HG02623 (cell line): Measurements from ENCODE around the gene AP1M2.
"Not testable (repeated sequence)": the region's sequence is repeated elsewhere in the genome, so short reads cannot be mapped to it uniquely, and the experiment has no call there.

Source experiments
- ATAC-seq: cut with Tn5 transposase; IDR thresholded peaks from one replicate; pipeline ENCODE4 v1.9.1; 2021; ENCODE audit warnings: moderate library complexity; ENCODE audit not compliant: unreplicated experiment

AP1M2 gene

DNA sequence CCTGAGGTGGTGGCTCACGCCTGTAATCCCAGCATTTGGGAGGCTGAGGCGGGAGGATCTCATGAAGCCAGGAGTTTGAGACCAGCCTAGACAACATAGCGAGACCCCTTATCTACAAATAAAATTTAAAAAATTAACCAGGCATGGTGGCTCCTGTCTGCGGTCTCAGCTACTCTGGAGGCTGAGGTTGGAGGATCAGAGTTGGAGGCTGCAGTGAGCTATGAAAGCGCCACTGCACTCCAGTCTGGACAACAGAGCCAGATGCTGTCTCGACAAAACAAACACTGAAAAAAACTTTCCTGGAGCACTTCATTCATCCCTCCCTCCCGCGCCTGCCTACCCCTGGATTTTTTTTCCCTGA, 44.1 kb downstream of the AP1M2 start:
- ATAC-seq, result no peak

DNA sequence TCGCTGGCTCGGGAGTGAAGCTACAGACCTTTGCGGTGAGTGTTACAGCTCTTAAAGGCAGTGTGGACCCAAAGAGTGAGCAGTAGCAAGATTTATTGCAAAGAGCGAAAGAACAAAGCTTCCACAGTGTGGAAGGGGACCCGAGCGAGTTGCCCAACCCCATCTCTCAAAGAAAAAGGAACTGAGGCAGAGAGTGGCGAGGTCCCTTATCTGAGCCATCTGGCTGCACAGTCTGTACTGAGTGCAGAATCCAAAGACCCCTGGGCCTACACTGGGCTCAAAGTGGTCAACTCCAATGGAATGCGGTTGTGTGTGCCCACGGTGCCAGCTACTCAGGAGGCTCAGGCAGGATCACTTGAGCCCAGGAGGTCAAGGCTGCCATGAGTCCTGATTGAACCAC, 48.1 kb downstream of the AP1M2 start:
- ATAC-seq, result not testable (repeated sequence)

DNA sequence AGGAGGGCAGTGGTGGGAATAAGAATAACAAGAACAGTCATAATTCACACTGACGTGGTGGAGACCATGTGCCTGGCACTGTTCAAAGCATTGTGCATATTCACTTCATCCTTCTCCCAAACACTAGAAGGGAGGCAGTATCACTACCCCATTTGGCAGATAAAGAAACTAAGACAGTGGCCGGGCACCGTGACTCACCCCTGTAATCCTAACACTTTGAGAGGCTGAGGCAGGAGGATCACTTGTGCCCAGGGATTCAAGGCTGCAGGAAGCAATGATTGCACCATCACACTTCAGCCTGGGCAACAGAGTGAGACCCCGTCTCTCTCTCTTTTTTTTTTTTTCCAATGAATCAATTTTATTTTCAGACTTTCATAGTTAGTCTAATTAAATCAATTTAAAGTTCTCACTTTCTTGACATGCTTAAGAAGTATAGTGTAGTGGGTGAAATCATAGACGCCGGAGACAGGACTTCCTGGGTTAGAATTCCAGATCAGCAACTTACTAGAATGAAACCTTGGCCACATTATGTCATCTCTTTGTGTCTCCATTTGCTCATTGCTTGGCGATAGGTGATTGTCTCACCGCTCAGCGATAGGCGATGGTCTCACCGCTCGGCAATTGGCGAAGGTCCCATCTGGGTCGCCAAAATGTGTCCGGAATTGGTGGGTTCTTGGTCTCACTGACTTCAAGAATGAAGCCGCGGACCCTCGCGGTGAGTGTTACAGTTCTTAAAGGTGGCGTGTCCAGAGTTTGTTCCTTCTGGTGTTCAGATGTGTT, 48.7 kb downstream of the AP1M2 start:
- no peak for ATAC-seq

DNA sequence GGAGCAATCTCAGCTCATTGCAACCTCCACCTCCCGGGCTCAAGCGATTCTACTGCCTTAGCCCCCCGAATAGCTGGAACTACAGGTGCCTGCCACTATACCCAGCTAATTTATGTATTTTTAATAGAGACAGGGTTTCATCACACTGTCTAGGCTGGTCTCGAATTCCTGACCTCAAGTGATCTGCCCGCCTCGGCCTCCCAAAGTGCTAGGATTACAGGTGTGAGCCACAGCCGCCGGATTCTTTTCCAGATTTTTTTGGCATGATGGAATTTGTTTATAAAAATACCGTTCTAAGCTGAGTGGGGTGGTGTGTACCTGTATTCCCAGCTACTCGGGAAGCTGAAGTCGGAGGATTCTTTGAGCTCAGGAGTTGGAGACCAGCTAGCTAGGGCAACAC, 49.4 kb downstream of the AP1M2 start:
- no peak for ATAC-seq

DNA sequence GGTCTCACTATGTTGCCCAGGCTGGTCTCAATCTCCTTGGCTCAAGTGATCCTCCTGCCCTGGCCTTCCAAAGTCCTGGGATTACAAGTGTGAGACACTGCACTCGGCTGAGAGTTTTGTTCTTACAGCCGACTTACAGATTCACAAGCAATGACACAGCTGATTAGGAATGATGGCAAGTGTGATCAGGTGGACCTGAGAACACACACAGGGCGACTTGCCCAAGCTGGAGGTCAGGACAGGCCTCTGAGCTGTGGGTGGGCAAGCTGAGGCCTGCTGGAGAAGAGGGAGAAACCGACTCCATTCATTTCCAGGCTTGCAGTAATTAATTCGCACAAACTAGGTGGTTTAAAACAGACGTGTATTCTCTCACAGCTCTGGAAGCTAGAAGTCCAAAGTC, 51.5 kb downstream of the AP1M2 start:
- ATAC-seq, result no peak

DNA sequence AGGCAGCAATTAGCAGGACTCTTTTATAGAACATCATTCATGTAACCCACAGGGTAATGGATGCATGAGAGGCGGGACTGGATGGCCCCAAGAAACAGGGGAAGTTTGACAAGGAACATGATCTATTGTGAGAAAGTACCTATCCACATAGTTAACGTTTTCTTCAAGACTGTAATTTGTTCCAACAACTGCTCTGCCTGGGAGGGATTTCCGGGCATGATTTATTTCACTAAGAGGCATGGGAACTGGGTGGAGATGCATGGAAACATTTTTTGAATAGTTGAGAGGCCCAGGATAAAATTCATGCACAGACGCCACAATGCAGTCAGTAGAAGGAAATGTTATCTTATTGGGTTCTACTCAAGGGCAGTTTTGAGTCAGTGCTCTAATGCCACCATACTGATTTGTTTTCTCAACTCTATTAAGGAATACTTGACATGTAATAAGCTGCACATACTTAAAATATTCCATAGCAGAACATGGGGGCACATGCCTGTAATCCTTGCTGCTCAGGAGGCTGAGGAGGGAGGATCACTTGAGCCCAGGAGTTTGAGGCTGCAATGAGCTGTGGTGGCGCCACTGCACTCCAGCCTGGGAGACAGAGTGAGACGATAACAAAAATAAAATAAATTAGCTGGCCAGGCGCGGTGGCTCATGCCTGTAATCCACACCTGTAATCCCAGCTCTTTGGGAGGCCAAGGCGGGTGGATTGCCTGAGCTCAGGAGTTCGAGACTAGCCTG, 53.3 kb downstream of the AP1M2 start:
- no peak for ATAC-seq

DNA sequence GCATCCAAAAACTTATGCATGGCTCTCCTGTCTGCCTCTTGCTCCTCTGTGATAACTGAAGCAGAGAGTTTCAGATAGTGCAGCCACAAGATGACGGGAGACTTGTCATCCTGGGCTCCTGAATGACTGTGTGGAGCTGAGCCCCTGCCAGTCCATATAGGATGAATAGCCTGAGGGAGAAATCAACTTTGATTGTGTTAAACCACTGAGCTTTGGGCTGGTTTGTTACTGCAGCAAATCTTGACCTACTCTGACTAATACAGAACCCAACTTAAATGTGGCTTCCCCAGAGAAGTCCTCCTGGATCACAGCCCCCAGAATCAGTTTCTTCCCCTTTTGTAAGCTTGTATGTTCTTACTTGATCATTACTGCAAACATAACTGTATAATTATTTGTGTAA, 54.7 kb downstream of the AP1M2 start:
- no peak for ATAC-seq

DNA sequence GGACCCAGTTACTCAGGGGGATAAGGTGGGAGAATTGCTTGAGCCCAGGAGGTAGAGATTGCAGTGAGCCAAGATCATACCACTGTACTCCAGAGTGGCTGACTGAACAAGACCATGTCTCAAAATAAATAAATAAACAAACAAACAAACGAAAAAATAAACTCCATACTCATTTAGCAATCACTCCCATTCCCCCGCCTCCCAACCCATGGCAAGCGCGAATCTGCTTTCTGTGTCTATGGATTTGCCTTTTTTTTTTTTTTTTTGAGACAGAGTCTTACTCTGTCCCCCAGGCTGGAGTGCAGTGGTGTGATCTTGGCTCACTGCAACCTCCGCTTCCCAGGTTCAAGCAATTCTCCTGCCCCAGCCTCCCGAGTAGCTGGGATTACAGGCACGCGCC, 60.2 kb downstream of the AP1M2 start:
- not testable (repeated sequence) for ATAC-seq

DNA sequence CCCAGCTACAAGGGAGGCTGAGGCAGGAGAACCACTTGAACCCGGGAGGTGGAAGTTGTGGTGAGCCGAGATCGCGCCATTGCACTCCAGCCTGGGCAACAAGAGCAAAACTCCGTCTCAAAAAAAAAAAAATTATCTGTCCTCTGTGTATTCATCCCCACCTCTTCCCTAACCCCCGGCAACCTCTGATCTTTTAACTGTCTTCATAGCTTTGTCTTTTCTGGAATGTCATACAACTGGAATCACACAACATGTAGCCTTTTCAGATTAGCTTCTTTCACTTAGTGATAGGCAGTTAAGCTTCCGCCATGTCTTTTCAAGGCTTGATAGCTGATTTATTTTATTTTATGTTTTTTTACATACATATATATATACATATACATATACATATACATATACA, 61.5 kb downstream of the AP1M2 start:
- ATAC-seq, result no peak

DNA sequence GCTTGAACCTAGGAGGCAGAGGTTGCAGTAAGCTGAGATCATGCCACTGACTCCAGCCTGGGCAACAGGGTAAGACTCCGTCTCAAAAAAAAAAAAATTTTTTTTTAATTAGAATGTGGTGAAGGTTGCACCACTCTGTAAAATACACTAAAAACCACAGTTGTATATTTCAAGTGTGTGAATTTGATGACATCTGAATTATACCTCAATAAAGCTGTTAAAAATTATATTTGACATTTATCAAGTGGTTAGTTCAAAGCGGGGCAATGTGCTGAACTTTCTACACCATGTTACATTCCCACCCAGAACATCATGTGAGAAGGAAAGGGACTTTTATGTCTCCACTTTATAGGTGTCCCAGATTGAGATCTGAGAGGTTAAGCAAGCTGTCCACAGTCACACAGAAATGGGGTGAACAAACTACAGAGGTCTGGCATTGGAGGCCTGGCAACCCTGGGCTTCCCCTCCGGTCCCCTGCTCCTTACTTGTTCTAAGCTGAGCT, 63.9 kb downstream of the AP1M2 start:
- no peak for ATAC-seq
